Adrenal gland (tissue), 12 donors: ENCODE data around the gene ZC3H18. TPM values are rescaled to one million over a fixed set of nuclear protein-coding genes. Genes with fewer than 3 reads are reported as not detected.

Source experiments
- DNase-seq, 7 donors: peaks; one replicate each; pipeline ENCODE4 v3.0.0-alpha.2; 2019 to 2020
- H3K27ac ChIP-seq, 5 donors: fragments of 200-600 bp; sonication (generic) in 4 of 5; 1 replicate in 3 of 5; 2 replicates in 2 of 5; pipeline versions ENCODE4 v1.5.1 to v1.8.0; 2016 to 2020; ENCODE audit warnings: mild to moderate bottlenecking in 1 of 5
- H3K27me3 ChIP-seq: fragments of 200-600 bp; 2 replicates; pipeline ENCODE4 v1.8.0; 2021
- H3K36me3 ChIP-seq, 2 donors: fragments of 200-600 bp; replicated peaks in 1 of 2; 1 replicate in 1 of 2; 2 replicates in 1 of 2; pipeline versions ENCODE4 v1.5.1 to v1.8.0; 2018 to 2022
- H3K4me1 ChIP-seq, 2 donors: fragments of 200-600 bp; replicated peaks in 1 of 2; 1 replicate in 1 of 2; 2 replicates in 1 of 2; pipeline versions ENCODE4 v1.5.1 to v1.8.0; 2018 to 2021
- H3K4me3 ChIP-seq, 4 donors: fragments of 200-600 bp; sonication (generic) in 3 of 4; one replicate each; pipeline ENCODE4 v1.5.1; 2016 to 2018
- H3K9me3 ChIP-seq, 3 donors: fragments of 200-600 bp; sonication (generic) in 1 of 3; replicated peaks in 1 of 3; 1 replicate in 2 of 3; 2 replicates in 1 of 3; pipeline versions ENCODE4 v1.5.1 to v1.8.0; 2016 to 2021
- POLR2A ChIP-seq, 2 donors: fragments of 450-650 bp; IDR thresholded peaks; one replicate each; pipeline ENCODE4 v1.6.1; 2017; ENCODE audit warnings: antibody characterized with exemption in 2 of 2, mild to moderate bottlenecking in 2 of 2, moderate library complexity in 1 of 2
- WGBS, 4 donors: extraction: QIAGEN DNeasy Blood & Tissue Kit in 2 of 4; methylation state at CpG; one replicate each; pipeline versions ENCODE4 v1.1.5 to v1.1.7; 2013 to 2017; 5-methylcytosine and 5-hydroxymethylcytosine counted together
- intact Hi-C, 2 donors: fragments of 100-400 bp; cut with DNase I; formaldehyde crosslinking; loops; one replicate each; pipeline versions ENCODE4 v1.14.1 to v1.15.0; 2022 to 2023
- polyA plus RNA-seq, 3 donors: library from polyadenylated mRNA; stranded (reverse); fragments of 200-250 nt in 2 of 3; fragments of 350-450 nt in 1 of 3; fragmentation: Illumina TruSeq in 1 of 3; extraction: RNeasy Lipid Tissue Mini Kit (QIAGEN cat#74804) in 1 of 3; gene quantifications; one replicate each; pipeline ENCODE4 v1.2.3, GENCODE V29; 2013 to 2014
- total RNA-seq, 9 donors: library from RNA; depleted of rRNA in 4 of 9; stranded (reverse); fragments of >200 nt in 4 of 9; fragments of 120-200 nt in 1 of 9; fragmentation: NEBNext Ultra II Directional in 1 of 9; extraction: Animal tissue kit (Norgen Biotek cat#: 25700) in 1 of 9; gene quantifications; one replicate each; pipeline versions ENCODE4 v1.1.0 to v1.2.4, GENCODE V29; 2013 to 2023
- TF ChIP-seq, protein P1 (sequence below), 6 experiments: fragments of 450-650 bp in 4 of 6; fragments of 200-600 bp in 2 of 6; sonication (generic) in 1 of 6; IDR thresholded peaks; 1 replicate in 5 of 6; 2 replicates in 1 of 6; pipeline versions ENCODE4 v1.5.1 to v1.8.0; 2016 to 2021; ENCODE audit warnings: antibody characterized with exemption in 6 of 6, mild to moderate bottlenecking in 2 of 6, moderate library complexity in 1 of 6
- donor health status: healthy with polysubstance abuse.
- donor health status: Bipolar disorder and iron deficiency.
- donor health status: DM: yes; HTN: yes; CAD: no.
- donor health status: DM: no; HTN: no; CAD: no.
- donor health status: DM: no; HTN: no; CAD: no.
- donor health status: DM: yes; HTN: yes; CAD: no.

Gene ZC3H18
- total and polyA plus RNA-seq, 12 donors = 6.1 to 49.1 (median 22.9) TPM

DNA sequence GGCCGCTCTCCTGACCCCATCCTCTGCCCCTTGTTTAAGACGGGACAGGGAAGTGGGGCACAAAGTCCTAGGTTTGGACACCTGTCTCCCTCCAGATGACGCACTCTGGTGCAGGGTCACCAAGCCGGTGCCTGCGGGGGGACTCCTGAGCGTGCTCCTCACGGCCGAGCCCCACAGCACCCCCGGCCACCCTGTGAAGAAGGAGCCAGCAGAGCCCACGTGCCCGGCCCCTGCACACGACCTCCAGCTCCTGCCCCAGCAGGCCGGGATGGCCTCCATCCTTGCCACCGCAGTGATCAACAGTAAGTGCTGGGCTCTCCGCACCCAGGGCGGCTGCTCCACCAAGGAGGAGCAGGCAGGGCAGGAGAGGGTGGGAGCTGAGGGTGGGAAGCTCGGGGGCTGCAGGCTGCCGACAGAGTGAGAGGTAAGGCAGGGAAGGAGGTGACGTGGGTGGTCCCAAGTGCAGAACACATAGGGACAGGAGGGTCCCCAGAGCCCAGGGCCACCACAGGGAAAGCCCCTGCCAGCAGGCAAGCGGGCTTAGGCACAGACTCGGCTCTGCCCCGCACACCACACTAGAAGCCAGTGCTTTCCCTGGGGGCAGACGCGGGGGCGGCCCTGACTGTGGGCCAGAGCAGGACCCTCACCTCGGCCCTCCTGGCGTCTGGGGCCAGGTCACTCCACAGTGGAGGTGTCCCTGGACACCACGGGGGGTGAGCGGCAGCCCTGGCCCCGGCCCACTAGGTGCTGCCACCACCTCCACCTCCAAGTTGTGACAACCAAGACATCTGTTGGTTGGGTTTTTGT is 42.1 kb upstream of the ZC3H18 start:
- no peak for DNase-seq
- Histone ChIP-seq H3K4me1 (peaks cover 0 to 24% of the 10 kb centered on the region in 2 donors), H3K36me3 (no peaks in the 10 kb centered on the region), H3K4me3 (no peak overlapping the region), H3K27me3 (no peaks in the 10 kb centered on the region), H3K9me3 (no peaks in the 10 kb centered on the region), H3K27ac (no peak overlapping the region)
- 72 to 84% (median 80%) methylated on average over 12 to 29 of the region's 30 CpGs for WGBS, 4 donors
- intact Hi-C loops = loop anchor here (2.0 kb wide), 2 partner anchors 83 to 85 kb away; no protein-coding TSS in a partner anchor
- TF ChIP-seq, protein P1, sequence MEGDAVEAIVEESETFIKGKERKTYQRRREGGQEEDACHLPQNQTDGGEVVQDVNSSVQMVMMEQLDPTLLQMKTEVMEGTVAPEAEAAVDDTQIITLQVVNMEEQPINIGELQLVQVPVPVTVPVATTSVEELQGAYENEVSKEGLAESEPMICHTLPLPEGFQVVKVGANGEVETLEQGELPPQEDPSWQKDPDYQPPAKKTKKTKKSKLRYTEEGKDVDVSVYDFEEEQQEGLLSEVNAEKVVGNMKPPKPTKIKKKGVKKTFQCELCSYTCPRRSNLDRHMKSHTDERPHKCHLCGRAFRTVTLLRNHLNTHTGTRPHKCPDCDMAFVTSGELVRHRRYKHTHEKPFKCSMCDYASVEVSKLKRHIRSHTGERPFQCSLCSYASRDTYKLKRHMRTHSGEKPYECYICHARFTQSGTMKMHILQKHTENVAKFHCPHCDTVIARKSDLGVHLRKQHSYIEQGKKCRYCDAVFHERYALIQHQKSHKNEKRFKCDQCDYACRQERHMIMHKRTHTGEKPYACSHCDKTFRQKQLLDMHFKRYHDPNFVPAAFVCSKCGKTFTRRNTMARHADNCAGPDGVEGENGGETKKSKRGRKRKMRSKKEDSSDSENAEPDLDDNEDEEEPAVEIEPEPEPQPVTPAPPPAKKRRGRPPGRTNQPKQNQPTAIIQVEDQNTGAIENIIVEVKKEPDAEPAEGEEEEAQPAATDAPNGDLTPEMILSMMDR (IDR thresholded peaks at IDR 0.05) = no peak
- no peak for TF ChIP-seq POLR2A (IDR thresholded peaks at IDR 0.05)

DNA sequence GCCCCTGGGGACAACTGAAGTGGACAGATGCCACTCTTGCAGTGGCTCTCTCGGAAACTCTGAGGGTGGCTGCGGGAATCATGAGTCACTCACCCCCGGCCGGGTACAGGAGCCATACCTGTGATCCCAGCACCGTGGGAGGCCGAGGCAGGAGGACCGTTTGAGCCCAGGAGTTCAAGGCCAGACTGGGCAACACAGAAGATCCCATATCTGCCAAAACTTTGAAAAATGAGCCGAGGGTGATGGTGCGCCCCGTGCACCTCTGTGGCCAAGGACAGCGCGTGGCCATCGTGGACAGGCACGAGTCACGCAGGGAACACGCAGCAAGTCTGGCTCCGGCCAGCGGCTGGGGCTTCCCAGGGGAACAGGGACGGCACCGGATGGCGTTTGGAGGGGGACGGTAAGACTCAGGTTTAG is 41.3 kb upstream of the ZC3H18 start:
- DNase-seq = no peak
- WGBS, 4 donors = 81 to 85% (median 84%) methylated on average over 19 to 22 of the region's 22 CpGs
- intact Hi-C loops = no loop called here
- no peaks in the 10 kb centered on the region for H3K27me3 ChIP-seq
- H3K9me3 ChIP-seq = no peaks in the 10 kb centered on the region
- no peaks in the 10 kb centered on the region for H3K36me3 ChIP-seq
- H3K4me3 ChIP-seq = no peak overlapping the region
- no peak for TF ChIP-seq POLR2A (IDR thresholded peaks at IDR 0.05)
- TF ChIP-seq, protein P1 (IDR thresholded peaks at IDR 0.05) = no peak
- peaks cover 0 to 27% of the 10 kb centered on the region in 2 donors for H3K4me1 ChIP-seq
- no peak overlapping the region for H3K27ac ChIP-seq

DNA sequence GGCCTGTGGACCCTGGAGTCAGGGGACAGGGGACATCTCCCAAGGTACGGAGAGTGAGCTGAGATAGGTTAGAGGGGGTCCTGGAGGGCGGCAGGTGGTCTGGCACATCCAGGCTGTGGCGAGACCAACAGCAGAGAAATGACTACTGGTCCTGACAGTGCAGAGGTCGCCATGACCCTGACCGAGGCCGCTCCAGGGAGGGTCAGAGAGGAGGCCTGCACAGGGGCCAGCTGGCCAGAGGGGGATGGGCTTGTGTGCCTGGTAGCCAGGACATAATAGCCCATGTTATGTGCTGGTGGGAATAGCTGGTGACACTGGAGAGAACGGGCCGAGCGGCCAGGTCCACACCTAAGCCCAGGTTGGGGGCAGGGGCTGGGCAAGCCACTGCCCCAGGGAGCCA is 40.6 kb upstream of the ZC3H18 start:
- no peaks in the 10 kb centered on the region for H3K36me3 ChIP-seq
- no peak for DNase-seq
- no peaks in the 10 kb centered on the region for H3K27me3 ChIP-seq
- intact Hi-C loops = no loop called here
- no peak overlapping the region for H3K4me3 ChIP-seq
- TF ChIP-seq, protein P1 (IDR thresholded peaks at IDR 0.05) = no peak
- no peak for TF ChIP-seq POLR2A (IDR thresholded peaks at IDR 0.05)
- no peak overlapping the region for H3K27ac ChIP-seq
- H3K9me3 ChIP-seq = no peaks in the 10 kb centered on the region
- H3K4me1 ChIP-seq = peaks cover 0 to 25% of the 10 kb centered on the region in 2 donors
- WGBS, 4 donors = 86 to 94% (median 88%) methylated on average over 9 of the region's 9 CpGs

DNA sequence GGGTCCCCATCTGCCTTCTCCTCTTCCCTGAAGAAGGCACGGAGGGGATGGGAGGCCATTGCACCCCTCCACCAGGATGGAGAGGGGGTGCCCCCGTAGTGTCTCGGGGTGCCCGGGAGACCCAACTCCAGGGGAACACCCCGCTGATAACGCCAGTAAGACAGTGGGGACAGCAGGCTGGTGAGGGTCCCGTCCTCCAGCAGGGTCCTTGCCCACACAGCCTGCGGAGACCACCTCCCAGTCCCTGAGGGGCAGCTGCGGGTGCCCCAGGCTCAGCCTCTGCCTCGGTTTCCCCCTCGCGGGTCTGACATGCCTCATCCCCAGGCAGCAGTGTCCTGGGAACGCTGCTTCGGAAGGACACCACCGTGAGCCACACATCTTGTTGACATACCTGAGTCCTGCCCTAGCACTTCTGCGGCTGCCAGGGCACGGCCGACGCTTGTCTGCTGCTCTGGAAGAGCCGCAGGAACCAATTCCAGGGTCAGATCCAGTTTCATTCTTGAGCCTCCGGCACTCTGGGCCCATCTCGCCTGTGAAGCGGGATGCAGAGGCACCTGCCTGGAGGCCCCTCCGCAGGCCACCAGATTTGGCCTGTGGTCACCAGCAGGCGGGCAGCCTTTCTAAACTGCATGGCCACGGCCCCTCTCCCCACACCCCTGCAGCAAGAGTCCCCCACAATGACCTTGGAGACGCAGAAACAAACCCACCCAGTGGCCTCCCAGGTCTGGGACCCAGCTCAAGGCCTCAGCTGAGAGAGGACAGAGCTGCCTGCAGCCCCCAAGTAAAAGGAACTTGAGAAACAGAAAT is 39.9 kb upstream of the ZC3H18 start:
- WGBS, 4 donors = 87 to 90% (median 89%) methylated on average over 10 to 27 of the region's 27 CpGs
- Histone ChIP-seq H3K27ac (no peak overlapping the region), H3K27me3 (no peaks in the 10 kb centered on the region), H3K9me3 (no peaks in the 10 kb centered on the region), H3K36me3 (no peaks in the 10 kb centered on the region), H3K4me1 (peaks cover 6 to 29% of the 10 kb centered on the region in 2 donors), H3K4me3 (no peak overlapping the region)
- DNase-seq = no peak
- intact Hi-C loops = no loop called here
- TF ChIP-seq POLR2A (IDR thresholded peaks at IDR 0.05) = no peak
- TF ChIP-seq, protein P1 (IDR thresholded peaks at IDR 0.05) = no peak
